Sigmoid colon (tissue), 4 donors: ENCODE results near the gene ALKBH3.

Source experiments
- EP300 ChIP-seq, 4 donors: sonication (generic); formaldehyde crosslinking; IDR thresholded peaks; one replicate each; pipeline ENCODE4 v1.6.1; 2017; ENCODE audit warnings: antibody characterized with exemption in 4 of 4
- POLR2A ChIP-seq, 2 donors: fragments of 450-650 bp; IDR thresholded peaks; one replicate each; pipeline ENCODE4 v1.6.1; 2016; ENCODE audit warnings: antibody characterized with exemption in 2 of 2, mild to moderate bottlenecking in 2 of 2, moderate library complexity in 2 of 2
- POLR2AphosphoS5 ChIP-seq, 4 donors: sonication (generic); formaldehyde crosslinking; IDR thresholded peaks; one replicate each; pipeline ENCODE4 v1.6.1; 2017; ENCODE audit warnings: antibody characterized with exemption in 4 of 4
- TF ChIP-seq, protein P1 (sequence below), 4 experiments: fragments of 450-650 bp in 3 of 4; fragments of 200-600 bp in 1 of 4; IDR thresholded peaks; one replicate each; pipeline ENCODE4 v1.5.1; 2016 to 2019; ENCODE audit warnings: antibody characterized with exemption in 4 of 4, mild to moderate bottlenecking in 3 of 4, moderate library complexity in 2 of 4

DNA sequence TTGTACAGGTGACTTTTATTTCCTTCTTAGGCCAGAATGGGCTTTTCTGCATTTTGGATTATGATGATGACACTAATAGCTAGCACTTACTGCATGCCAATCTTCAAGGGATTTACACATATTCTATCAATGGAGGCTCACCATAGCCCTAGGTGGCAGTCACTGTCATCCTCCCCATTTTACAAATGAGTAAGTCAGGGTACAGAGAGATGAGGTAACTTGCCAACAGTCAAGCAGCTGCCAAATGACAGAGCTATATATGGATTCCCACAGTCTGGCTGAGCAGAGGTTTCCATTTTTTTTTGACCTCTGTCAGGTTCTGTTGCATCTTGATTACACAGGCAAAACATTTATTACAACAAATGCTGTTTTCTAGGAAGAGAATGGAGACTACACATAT, 38.0 kb downstream of the ALKBH3 start:
- TF ChIP-seq, protein P1, sequence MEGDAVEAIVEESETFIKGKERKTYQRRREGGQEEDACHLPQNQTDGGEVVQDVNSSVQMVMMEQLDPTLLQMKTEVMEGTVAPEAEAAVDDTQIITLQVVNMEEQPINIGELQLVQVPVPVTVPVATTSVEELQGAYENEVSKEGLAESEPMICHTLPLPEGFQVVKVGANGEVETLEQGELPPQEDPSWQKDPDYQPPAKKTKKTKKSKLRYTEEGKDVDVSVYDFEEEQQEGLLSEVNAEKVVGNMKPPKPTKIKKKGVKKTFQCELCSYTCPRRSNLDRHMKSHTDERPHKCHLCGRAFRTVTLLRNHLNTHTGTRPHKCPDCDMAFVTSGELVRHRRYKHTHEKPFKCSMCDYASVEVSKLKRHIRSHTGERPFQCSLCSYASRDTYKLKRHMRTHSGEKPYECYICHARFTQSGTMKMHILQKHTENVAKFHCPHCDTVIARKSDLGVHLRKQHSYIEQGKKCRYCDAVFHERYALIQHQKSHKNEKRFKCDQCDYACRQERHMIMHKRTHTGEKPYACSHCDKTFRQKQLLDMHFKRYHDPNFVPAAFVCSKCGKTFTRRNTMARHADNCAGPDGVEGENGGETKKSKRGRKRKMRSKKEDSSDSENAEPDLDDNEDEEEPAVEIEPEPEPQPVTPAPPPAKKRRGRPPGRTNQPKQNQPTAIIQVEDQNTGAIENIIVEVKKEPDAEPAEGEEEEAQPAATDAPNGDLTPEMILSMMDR (IDR thresholded peaks at IDR 0.05): no peak
- TF ChIP-seq POLR2A (IDR thresholded peaks at IDR 0.05): no peak
- no peak for TF ChIP-seq EP300 (IDR thresholded peaks at IDR 0.05)
- no peak for TF ChIP-seq POLR2AphosphoS5 (IDR thresholded peaks at IDR 0.05)
